HepG2 (cell line): ENCODE results near the gene OTOP2. TPM values are rescaled to one million over a fixed set of nuclear protein-coding genes. Genes with fewer than 3 reads are reported as not detected.
A peak's percentile ranks its signal among the peaks of the same experiment; 100 is the strongest.

Experiments used
- ARNT ChIP-seq: fragments of 450-650 bp; IDR thresholded peaks from 2 replicates; pipeline ENCODE4 v1.6.1; 2017
- CBX5 ChIP-seq: sonication (generic); formaldehyde crosslinking; IDR thresholded peaks from 2 replicates; pipeline ENCODE4 v1.4.0; 2020; ENCODE audit warnings: missing genetic modification reagents, borderline replicate concordance
- HCFC1 ChIP-seq: fragments of 150-350 bp; IDR thresholded peaks from 2 replicates; pipeline ENCODE4 v1.6.1; 2014; ENCODE audit warnings: low read depth, low read length
- HDAC6 ChIP-seq: fragments of 200-600 bp; sonication (generic); IDR thresholded peaks from 2 replicates; pipeline ENCODE4 v1.7.0; 2017; ENCODE audit warnings: mild to moderate bottlenecking, antibody characterized with exemption, low read length, low read depth
- KLF16 ChIP-seq, 2 experiments: sonication (generic) in 1 of 2; formaldehyde crosslinking in 1 of 2; IDR thresholded peaks; 2 replicates each; pipeline versions ENCODE4 v1.6.1 to v1.8.0; 2016 to 2023; ENCODE audit warnings: missing genetic modification reagents in 2 of 2, missing compliant biosample characterization in 1 of 2
- MBNL3 ChIP-seq: fragments of 250-450 bp; sonication (Bioruptor Pico); conservative IDR thresholded peaks from 2 replicates; pipeline ENCODE4 v1.8.0; 2022; ENCODE audit warnings: mild to moderate bottlenecking, inconsistent platforms
- MTA3 ChIP-seq: sonication (generic); formaldehyde crosslinking; IDR thresholded peaks from 2 replicates; pipeline ENCODE4 v1.4.0; 2020; ENCODE audit warnings: missing genetic modification reagents
- NR1H2 ChIP-seq: sonication (generic); formaldehyde crosslinking; IDR thresholded peaks from 2 replicates; pipeline ENCODE4 v1.8.1; 2022; ENCODE audit warnings: low read depth, missing genetic modification reagents, borderline replicate concordance
- NR2C2 ChIP-seq: sonication (generic); formaldehyde crosslinking; IDR thresholded peaks from 2 replicates; pipeline ENCODE4 v1.4.0; 2020; ENCODE audit warnings: missing genetic modification reagents, mild to moderate bottlenecking, moderate library complexity, borderline replicate concordance
- PHF21A ChIP-seq: sonication (generic); formaldehyde crosslinking; IDR thresholded peaks from 2 replicates; pipeline ENCODE4 v1.5.0; 2020; ENCODE audit warnings: mild to moderate bottlenecking, missing genetic modification reagents
- RCOR2 ChIP-seq: IDR thresholded peaks from 2 replicates; pipeline ENCODE4 v1.6.1; 2016; ENCODE audit warnings: missing biosample characterization, missing genetic modification reagents
- SIN3B ChIP-seq: fragments of 150-350 bp; IDR thresholded peaks from 2 replicates; pipeline ENCODE4 v1.6.1; 2014; ENCODE audit warnings: low read length
- SNAI1 ChIP-seq: sonication (generic); formaldehyde crosslinking; IDR thresholded peaks from 2 replicates; pipeline ENCODE4 v1.5.0; 2020; ENCODE audit warnings: mild to moderate bottlenecking, missing genetic modification reagents, borderline replicate concordance
- SRSF4 ChIP-seq: fragments of 200-400 bp; formaldehyde crosslinking; IDR thresholded peaks from one replicate; pipeline ENCODE4 v1.6.1; 2018; ENCODE audit warnings: mild to moderate bottlenecking, low read depth, low read length, moderate library complexity; ENCODE audit not compliant: poor library complexity, severe bottlenecking
- TCF7L2 ChIP-seq: IDR thresholded peaks from 2 replicates; pipeline ENCODE4 v1.6.1; 2011; ENCODE audit warnings: mild to moderate bottlenecking, low read depth, low read length, moderate library complexity
- ZC3H13 ChIP-seq: sonication (generic); formaldehyde crosslinking; IDR thresholded peaks from 2 replicates; pipeline ENCODE4 v1.8.1; 2023; ENCODE audit warnings: mild to moderate bottlenecking, missing genetic modification reagents, moderate library complexity
- ZFP36L1 ChIP-seq: sonication (generic); formaldehyde crosslinking; IDR thresholded peaks from 2 replicates; pipeline ENCODE4 v1.8.0; 2022; ENCODE audit warnings: mild to moderate bottlenecking, missing genetic modification reagents, moderate library complexity
- ZNF329 ChIP-seq: sonication (generic); formaldehyde crosslinking; IDR thresholded peaks from 2 replicates; pipeline ENCODE4 v1.9.0; 2021; ENCODE audit warnings: low read depth, mild to moderate bottlenecking, missing genetic modification reagents
- ZNF451 ChIP-seq: sonication (generic); formaldehyde crosslinking; IDR thresholded peaks from 2 replicates; pipeline ENCODE4 v1.5.0; 2020; ENCODE audit warnings: mild to moderate bottlenecking, missing genetic modification reagents
- ZNF589 ChIP-seq: sonication (generic); formaldehyde crosslinking; conservative IDR thresholded peaks from 2 replicates; pipeline ENCODE4 v1.8.0; 2022; ENCODE audit warnings: mild to moderate bottlenecking, moderate library complexity, missing genetic modification reagents
- ZNF816 ChIP-seq: sonication (generic); formaldehyde crosslinking; IDR thresholded peaks from 2 replicates; pipeline ENCODE4 v1.8.0; 2022; ENCODE audit warnings: missing genetic modification reagents, mild to moderate bottlenecking, borderline replicate concordance
- polyA plus RNA-seq, 8 experiments: library from polyadenylated mRNA; depleted of rRNA in 3 of 8; stranded (reverse) in 7 of 8; unstranded in 1 of 8; fragments of >200 nt; fragmentation: Illumina TruSeq in 4 of 8; extraction: Trizol in 4 of 8; gene quantifications; 2 replicates each; pipeline versions ENCODE4 v1.2.1 to v1.2.3, GENCODE V29; 2011 to 2016; ENCODE audit warnings: low read depth in 4 of 8, missing spikeins in 1 of 8, mixed read lengths in 1 of 8; ENCODE audit not compliant: insufficient read depth in 1 of 8
- total RNA-seq, 5 experiments: library from RNA; depleted of rRNA; stranded (reverse); fragments of >200 nt; fragmentation: Illumina TruSeq; extraction: Trizol; gene quantifications; 2 replicates each; pipeline ENCODE4 v1.2.3, GENCODE V29; 2016; ENCODE audit warnings: low read depth in 1 of 5
- TF ChIP-seq, protein P1 (sequence below): IDR thresholded peaks from 2 replicates; pipeline ENCODE4 v1.6.1; 2016; ENCODE audit warnings: control low read depth
- TF ChIP-seq, protein P2 (sequence below): sonication (generic); formaldehyde crosslinking; IDR thresholded peaks from 2 replicates; pipeline ENCODE4 v1.4.0; 2020; ENCODE audit warnings: mild to moderate bottlenecking, missing genetic modification reagents, borderline replicate concordance
- TF ChIP-seq, protein P3 (sequence below): sonication (generic); formaldehyde crosslinking; IDR thresholded peaks from 2 replicates; pipeline ENCODE4 v1.5.0; 2020; ENCODE audit warnings: mild to moderate bottlenecking, missing genetic modification reagents
- TF ChIP-seq, protein P4 (sequence below): sonication (generic); formaldehyde crosslinking; IDR thresholded peaks from 2 replicates; pipeline ENCODE4 v1.4.0; 2020; ENCODE audit warnings: missing genetic modification reagents, borderline replicate concordance

Gene OTOP2
- total and polyA plus RNA-seq, 2 of the 13 experiments (the other 11 are each of a cell fraction or from before 2014, with no cell fraction given): not detected

- TF ChIP-seq, protein P1, sequence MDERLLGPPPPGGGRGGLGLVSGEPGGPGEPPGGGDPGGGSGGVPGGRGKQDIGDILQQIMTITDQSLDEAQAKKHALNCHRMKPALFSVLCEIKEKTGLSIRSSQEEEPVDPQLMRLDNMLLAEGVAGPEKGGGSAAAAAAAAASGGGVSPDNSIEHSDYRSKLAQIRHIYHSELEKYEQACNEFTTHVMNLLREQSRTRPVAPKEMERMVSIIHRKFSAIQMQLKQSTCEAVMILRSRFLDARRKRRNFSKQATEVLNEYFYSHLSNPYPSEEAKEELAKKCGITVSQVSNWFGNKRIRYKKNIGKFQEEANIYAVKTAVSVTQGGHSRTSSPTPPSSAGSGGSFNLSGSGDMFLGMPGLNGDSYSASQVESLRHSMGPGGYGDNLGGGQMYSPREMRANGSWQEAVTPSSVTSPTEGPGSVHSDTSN: no peak
- 0 out of 2 replicates have a peak, but pooled peaks have one; percentile 16 for TF ChIP-seq NR1H2 (CRISPR knock-in tag)
- peak; percentile 66; the same call in 1 of the 2 replicates for TF ChIP-seq ZC3H13 (CRISPR knock-in tag)
- TF ChIP-seq HDAC6: no peak
- peak; percentile 82 for TF ChIP-seq NR2C2
- TF ChIP-seq KLF16 (CRISPR knock-in tag; IDR thresholded peaks at IDR 0.05): peak; percentile 63 to 93; a peak in 2 of 4 replicates
- TF ChIP-seq SIN3B: no peak
- no peak for TF ChIP-seq ZNF589 (CRISPR knock-in tag)
- TF ChIP-seq, protein P2, sequence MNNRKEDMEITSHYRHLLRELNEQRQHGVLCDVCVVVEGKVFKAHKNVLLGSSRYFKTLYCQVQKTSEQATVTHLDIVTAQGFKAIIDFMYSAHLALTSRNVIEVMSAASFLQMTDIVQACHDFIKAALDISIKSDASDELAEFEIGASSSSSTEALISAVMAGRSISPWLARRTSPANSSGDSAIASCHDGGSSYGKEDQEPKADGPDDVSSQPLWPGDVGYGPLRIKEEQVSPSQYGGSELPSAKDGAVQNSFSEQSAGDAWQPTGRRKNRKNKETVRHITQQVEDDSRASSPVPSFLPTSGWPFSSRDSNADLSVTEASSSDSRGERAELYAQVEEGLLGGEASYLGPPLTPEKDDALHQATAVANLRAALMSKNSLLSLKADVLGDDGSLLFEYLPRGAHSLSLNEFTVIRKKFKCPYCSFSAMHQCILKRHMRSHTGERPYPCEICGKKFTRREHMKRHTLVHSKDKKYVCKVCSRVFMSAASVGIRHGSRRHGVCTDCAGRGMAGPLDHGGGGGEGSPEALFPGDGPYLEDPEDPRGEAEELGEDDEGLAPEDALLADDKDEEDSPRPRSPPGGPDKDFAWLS: 0 out of 2 replicates have a peak, but pooled peaks have one; percentile 75
- TF ChIP-seq ZNF816 (CRISPR knock-in tag): peak; percentile 87; the same call in 1 of the 2 replicates
- TF ChIP-seq MBNL3: no peak
- TF ChIP-seq RCOR2 (CRISPR knock-in tag): 0 out of 2 replicates have a peak, but pooled peaks have one; percentile 21
- no peak for TF ChIP-seq TCF7L2
- TF ChIP-seq ZNF329 (CRISPR knock-in tag): peak; percentile 89
- TF ChIP-seq MTA3 (CRISPR knock-in tag): no peak
- TF ChIP-seq ARNT: no peak
- TF ChIP-seq ZNF451: no peak; the same call in 1 of the 2 replicates
- TF ChIP-seq, protein P3, sequence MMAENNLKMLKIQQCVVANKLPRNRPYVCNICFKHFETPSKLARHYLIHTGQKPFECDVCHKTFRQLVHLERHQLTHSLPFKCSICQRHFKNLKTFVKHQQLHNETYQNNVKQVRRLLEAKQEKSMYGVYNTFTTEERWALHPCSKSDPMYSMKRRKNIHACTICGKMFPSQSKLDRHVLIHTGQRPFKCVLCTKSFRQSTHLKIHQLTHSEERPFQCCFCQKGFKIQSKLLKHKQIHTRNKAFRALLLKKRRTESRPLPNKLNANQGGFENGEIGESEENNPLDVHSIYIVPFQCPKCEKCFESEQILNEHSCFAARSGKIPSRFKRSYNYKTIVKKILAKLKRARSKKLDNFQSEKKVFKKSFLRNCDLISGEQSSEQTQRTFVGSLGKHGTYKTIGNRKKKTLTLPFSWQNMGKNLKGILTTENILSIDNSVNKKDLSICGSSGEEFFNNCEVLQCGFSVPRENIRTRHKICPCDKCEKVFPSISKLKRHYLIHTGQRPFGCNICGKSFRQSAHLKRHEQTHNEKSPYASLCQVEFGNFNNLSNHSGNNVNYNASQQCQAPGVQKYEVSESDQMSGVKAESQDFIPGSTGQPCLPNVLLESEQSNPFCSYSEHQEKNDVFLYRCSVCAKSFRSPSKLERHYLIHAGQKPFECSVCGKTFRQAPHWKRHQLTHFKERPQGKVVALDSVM: peak; percentile 80
- TF ChIP-seq, protein P4, sequence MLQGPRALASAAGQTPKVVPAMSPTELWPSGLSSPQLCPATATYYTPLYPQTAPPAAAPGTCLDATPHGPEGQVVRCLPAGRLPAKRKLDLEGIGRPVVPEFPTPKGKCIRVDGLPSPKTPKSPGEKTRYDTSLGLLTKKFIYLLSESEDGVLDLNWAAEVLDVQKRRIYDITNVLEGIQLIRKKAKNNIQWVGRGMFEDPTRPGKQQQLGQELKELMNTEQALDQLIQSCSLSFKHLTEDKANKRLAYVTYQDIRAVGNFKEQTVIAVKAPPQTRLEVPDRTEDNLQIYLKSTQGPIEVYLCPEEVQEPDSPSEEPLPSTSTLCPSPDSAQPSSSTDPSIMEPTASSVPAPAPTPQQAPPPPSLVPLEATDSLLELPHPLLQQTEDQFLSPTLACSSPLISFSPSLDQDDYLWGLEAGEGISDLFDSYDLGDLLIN (CRISPR knock-in tag): peak; percentile 86; the same call in 1 of the 2 replicates
- TF ChIP-seq SRSF4: no peak
- TF ChIP-seq ZFP36L1 (CRISPR knock-in tag): no peak
- no peak for TF ChIP-seq SNAI1 (CRISPR knock-in tag)
- no peak for TF ChIP-seq HCFC1
- peak; percentile 83; the same call in 1 of the 2 replicates for TF ChIP-seq PHF21A (CRISPR knock-in tag)
- peak; percentile 40; the same call in 1 of the 2 replicates for TF ChIP-seq CBX5 (CRISPR knock-in tag)
Measured at GRCh38 chr17:74981979-74982662, 58.0 kb downstream of the OTOP2 start (continued).
